HEK293 (cell line): ENCODE data around the gene LINS1.

Source experiments
- BCL11A ChIP-seq: fragments of 450-650 bp; formaldehyde crosslinking; IDR thresholded peaks from 2 replicates; pipeline ENCODE4 v1.5.1; 2016; ENCODE audit warnings: low read depth, missing biosample characterization, missing genetic modification characterization
- EGR2 ChIP-seq: fragments of 450-650 bp; formaldehyde crosslinking; IDR thresholded peaks from 2 replicates; pipeline ENCODE4 v1.5.1; 2016; ENCODE audit warnings: low read depth, missing biosample characterization, missing genetic modification characterization
- FEZF1 ChIP-seq: fragments of 450-650 bp; formaldehyde crosslinking; IDR thresholded peaks from 2 replicates; pipeline ENCODE4 v1.5.1; 2016; ENCODE audit warnings: missing biosample characterization, missing genetic modification characterization
- OVOL3 ChIP-seq: fragments of 450-650 bp; formaldehyde crosslinking; IDR thresholded peaks from 2 replicates; pipeline ENCODE4 v1.5.1; 2016; ENCODE audit warnings: missing biosample characterization, missing genetic modification characterization
- SCRT1 ChIP-seq: fragments of 450-650 bp; formaldehyde crosslinking; IDR thresholded peaks from 2 replicates; pipeline ENCODE4 v1.5.1; 2016; ENCODE audit warnings: missing biosample characterization, missing genetic modification characterization, borderline replicate concordance
- SETDB1 ChIP-seq: IDR thresholded peaks from one replicate; pipeline ENCODE4 v1.6.1; 2017; ENCODE audit warnings: mild to moderate bottlenecking, low read length, moderate library complexity, mixed read lengths; ENCODE audit not compliant: insufficient read length
- WT1 ChIP-seq: fragments of 450-650 bp; formaldehyde crosslinking; IDR thresholded peaks from 2 replicates; pipeline ENCODE4 v1.5.1; 2016; ENCODE audit warnings: missing biosample characterization, missing genetic modification characterization
- YY1 ChIP-seq: fragments of 450-650 bp; formaldehyde crosslinking; IDR thresholded peaks from 2 replicates; pipeline ENCODE4 v1.5.1; 2018; ENCODE audit warnings: missing biosample characterization, missing genetic modification characterization
- ZBTB20 ChIP-seq: fragments of 450-650 bp; formaldehyde crosslinking; IDR thresholded peaks from 2 replicates; pipeline ENCODE4 v1.5.1; 2016; ENCODE audit warnings: missing biosample characterization, missing genetic modification characterization
- ZBTB48 ChIP-seq: fragments of 450-650 bp; formaldehyde crosslinking; IDR thresholded peaks from 2 replicates; pipeline ENCODE4 v1.5.1; 2016; ENCODE audit warnings: missing biosample characterization, missing genetic modification characterization
- ZNF112 ChIP-seq: fragments of 450-650 bp; formaldehyde crosslinking; IDR thresholded peaks from 2 replicates; pipeline ENCODE4 v1.5.0; 2017; ENCODE audit warnings: missing biosample characterization, missing genetic modification characterization
- ZNF214 ChIP-seq: fragments of 450-650 bp; formaldehyde crosslinking; IDR thresholded peaks from 2 replicates; pipeline ENCODE4 v1.5.1; 2017; ENCODE audit warnings: missing biosample characterization, mild to moderate bottlenecking, missing genetic modification characterization, borderline replicate concordance
- ZNF266 ChIP-seq: fragments of 450-650 bp; formaldehyde crosslinking; IDR thresholded peaks from 2 replicates; pipeline ENCODE4 v1.5.1; 2016; ENCODE audit warnings: missing biosample characterization, missing genetic modification characterization, low read depth
- ZNF324 ChIP-seq: fragments of 450-650 bp; formaldehyde crosslinking; IDR thresholded peaks from 2 replicates; pipeline ENCODE4 v1.5.1; 2016; ENCODE audit warnings: missing biosample characterization, missing genetic modification characterization
- ZNF391 ChIP-seq: fragments of 450-650 bp; formaldehyde crosslinking; IDR thresholded peaks from 2 replicates; pipeline ENCODE4 v1.5.1; 2016; ENCODE audit warnings: low read depth, missing biosample characterization, missing genetic modification characterization, borderline replicate concordance
- ZNF426 ChIP-seq: fragments of 450-650 bp; formaldehyde crosslinking; IDR thresholded peaks from 2 replicates; pipeline ENCODE4 v1.5.1; 2017; ENCODE audit warnings: missing biosample characterization, missing genetic modification characterization, mild to moderate bottlenecking, inconsistent platforms, moderate library complexity
- ZNF488 ChIP-seq: fragments of 450-650 bp; formaldehyde crosslinking; IDR thresholded peaks from 2 replicates; pipeline ENCODE4 v1.5.1; 2016; ENCODE audit warnings: missing biosample characterization, missing genetic modification characterization
- ZNF501 ChIP-seq: fragments of 450-650 bp; formaldehyde crosslinking; IDR thresholded peaks from 2 replicates; pipeline ENCODE4 v1.5.1; 2016; ENCODE audit warnings: missing biosample characterization, missing genetic modification characterization
- ZNF514 ChIP-seq: fragments of 450-650 bp; formaldehyde crosslinking; IDR thresholded peaks from 2 replicates; pipeline ENCODE4 v1.5.1; 2016; ENCODE audit warnings: missing biosample characterization, missing genetic modification characterization
- ZNF529 ChIP-seq: fragments of 450-650 bp; formaldehyde crosslinking; IDR thresholded peaks from 2 replicates; pipeline ENCODE4 v1.5.1; 2017; ENCODE audit warnings: missing genetic modification characterization, missing biosample characterization; ENCODE audit not compliant: insufficient replicate concordance
- ZNF555 ChIP-seq: fragments of 450-650 bp; formaldehyde crosslinking; conservative IDR thresholded peaks from 2 replicates; pipeline ENCODE4 v1.5.1; 2017; ENCODE audit warnings: missing biosample characterization, mild to moderate bottlenecking, missing genetic modification characterization, inconsistent platforms
- ZNF560 ChIP-seq: fragments of 450-650 bp; formaldehyde crosslinking; IDR thresholded peaks from 2 replicates; pipeline ENCODE4 v1.5.1; 2017; ENCODE audit warnings: missing biosample characterization, missing genetic modification characterization, borderline replicate concordance
- ZNF561 ChIP-seq: fragments of 450-650 bp; IDR thresholded peaks from 2 replicates; pipeline ENCODE4 v1.5.1; 2018; ENCODE audit warnings: missing biosample characterization, missing genetic modification characterization, borderline replicate concordance
- ZNF571 ChIP-seq: fragments of 450-650 bp; formaldehyde crosslinking; IDR thresholded peaks from 2 replicates; pipeline ENCODE4 v1.5.0; 2017; ENCODE audit warnings: missing biosample characterization, missing genetic modification characterization
- ZNF580 ChIP-seq: fragments of 450-650 bp; formaldehyde crosslinking; IDR thresholded peaks from 2 replicates; pipeline ENCODE4 v1.5.1; 2016; ENCODE audit warnings: missing biosample characterization, missing genetic modification characterization
- ZNF610 ChIP-seq: fragments of 450-650 bp; formaldehyde crosslinking; IDR thresholded peaks from 2 replicates; pipeline ENCODE4 v1.5.1; 2016; ENCODE audit warnings: missing biosample characterization, missing genetic modification characterization, borderline replicate concordance
- ZNF626 ChIP-seq: fragments of 450-650 bp; sonication (Bioruptor Pico); formaldehyde crosslinking; IDR thresholded peaks from 2 replicates; pipeline ENCODE4 v1.5.1; 2018; ENCODE audit warnings: missing biosample characterization, missing genetic modification characterization, inconsistent platforms
- ZNF660 ChIP-seq: fragments of 450-650 bp; IDR thresholded peaks from 2 replicates; pipeline ENCODE4 v1.5.1; 2018; ENCODE audit warnings: missing biosample characterization, mild to moderate bottlenecking, missing genetic modification characterization
- ZNF664 ChIP-seq: fragments of 450-650 bp; formaldehyde crosslinking; IDR thresholded peaks from 2 replicates; pipeline ENCODE4 v1.5.1; 2016; ENCODE audit warnings: missing biosample characterization, missing genetic modification characterization
- ZNF670 ChIP-seq: fragments of 450-650 bp; formaldehyde crosslinking; IDR thresholded peaks from 2 replicates; pipeline ENCODE4 v1.5.1; 2016; ENCODE audit warnings: missing biosample characterization, missing genetic modification characterization, low read depth
- ZNF704 ChIP-seq: fragments of 450-650 bp; formaldehyde crosslinking; IDR thresholded peaks from 2 replicates; pipeline ENCODE4 v1.5.1; 2016; ENCODE audit warnings: missing biosample characterization, missing genetic modification characterization
- ZNF76 ChIP-seq: fragments of 450-650 bp; formaldehyde crosslinking; IDR thresholded peaks from 2 replicates; pipeline ENCODE4; 2016; ENCODE audit warnings: low read depth, missing biosample characterization, missing genetic modification characterization, borderline replicate concordance
- ZNF768 ChIP-seq: fragments of 450-650 bp; formaldehyde crosslinking; IDR thresholded peaks from 2 replicates; pipeline ENCODE4 v1.5.1; 2018; ENCODE audit warnings: missing biosample characterization, mild to moderate bottlenecking, missing genetic modification characterization
- ZNF785 ChIP-seq: fragments of 450-650 bp; formaldehyde crosslinking; IDR thresholded peaks from 2 replicates; pipeline ENCODE4 v1.5.1; 2016; ENCODE audit warnings: missing biosample characterization, missing genetic modification characterization
- ZNF843 ChIP-seq: fragments of 450-650 bp; formaldehyde crosslinking; IDR thresholded peaks from 2 replicates; pipeline ENCODE4 v1.5.1; 2016; ENCODE audit warnings: missing biosample characterization, missing genetic modification characterization
- ZSCAN18 ChIP-seq: fragments of 450-650 bp; formaldehyde crosslinking; IDR thresholded peaks from 2 replicates; pipeline ENCODE4 v1.5.1; 2016; ENCODE audit warnings: missing biosample characterization, missing genetic modification characterization
- ZSCAN30 ChIP-seq: fragments of 450-650 bp; IDR thresholded peaks from 2 replicates; pipeline ENCODE4 v1.5.1; 2018; ENCODE audit warnings: missing biosample characterization, mild to moderate bottlenecking, missing genetic modification characterization, moderate library complexity

Gene LINS1

GRCh38 chr15:100601617-100602063, 344 bp downstream of the LINS1 start (continued):
- TF ChIP-seq ZNF426 (tag by site-specific recombination) (no peak), ZNF514 (tag by site-specific recombination) (no peak), ZNF529 (no peak), ZNF76 (tag by site-specific recombination) (no peak), ZSCAN18 (tag by site-specific recombination) (0 out of 2 replicates have a peak, but pooled peaks have one; percentile 20), ZNF610 (no peak), ZSCAN30 (tag by site-specific recombination) (no peak; the same call in 1 of the 2 replicates), OVOL3 (tag by site-specific recombination) (0 out of 2 replicates have a peak, but pooled peaks have one; percentile 15), EGR2 (tag by site-specific recombination) (no peak), ZNF704 (tag by site-specific recombination) (no peak), ZBTB48 (tag by site-specific recombination) (0 out of 2 replicates have a peak, but pooled peaks have one; percentile 37), ZNF555 (no peak), ZNF560 (tag by site-specific recombination) (no peak), ZNF670 (tag by site-specific recombination) (no peak), ZNF580 (tag by site-specific recombination) (no peak), ZNF324 (tag by site-specific recombination) (0 out of 2 replicates have a peak, but pooled peaks have one; percentile 63), ZNF768 (no peak), ZNF501 (tag by site-specific recombination) (0 out of 2 replicates have a peak, but pooled peaks have one; percentile 77), ZNF571 (tag by site-specific recombination) (no peak), BCL11A (tag by site-specific recombination) (no peak), ZBTB20 (tag by site-specific recombination) (no peak), ZNF112 (tag by site-specific recombination) (no peak), ZNF843 (tag by site-specific recombination) (no peak), ZNF266 (tag by site-specific recombination) (no peak), ZNF391 (tag by site-specific recombination) (no peak), ZNF488 (no peak), ZNF664 (tag by site-specific recombination) (no peak), SETDB1 (no peak), SCRT1 (tag by site-specific recombination) (no peak), ZNF785 (tag by site-specific recombination) (no peak), ZNF626 (tag by site-specific recombination) (no peak), WT1 (peak; percentile 20), ZNF214 (tag by site-specific recombination) (no peak), YY1 (tag by site-specific recombination) (no peak), ZNF660 (tag by site-specific recombination) (no peak; the same call in 1 of the 2 replicates), FEZF1 (tag by site-specific recombination) (no peak), ZNF561 (no peak)
